Measurements from ENCODE around the gene PARVG. TPM values are rescaled to one million over a fixed set of nuclear protein-coding genes. Genes with fewer than 3 reads are reported as not detected.

Gene PARVG
- total RNA-seq, 1 experiment from 2014 or later, result 1.3 TPM

DNA sequence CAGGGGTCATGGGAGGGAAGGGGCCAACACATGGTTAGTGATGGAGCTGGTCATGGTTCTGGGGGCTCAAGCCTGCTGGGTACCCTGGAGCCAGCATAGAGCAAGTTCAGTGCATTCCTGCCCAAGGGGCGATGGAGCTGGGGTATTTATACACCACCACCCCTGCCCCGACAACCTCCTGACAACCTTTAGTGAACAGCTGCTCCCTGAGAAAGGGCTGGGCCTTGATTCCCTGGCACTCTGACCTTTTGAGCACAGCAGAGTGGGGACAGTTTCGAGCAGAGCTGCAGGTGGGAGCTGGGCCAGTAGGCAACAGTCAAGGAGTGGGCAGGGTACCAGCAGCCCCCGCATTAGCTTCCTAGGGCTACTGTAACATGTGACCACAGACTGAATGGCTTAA lies 6.0 kb downstream of the PARVG start:
- TF ChIP-seq CTCF (conservative IDR thresholded peaks at IDR 0.05), result no peak

More for the DNA sequence above, 6.0 kb downstream of the PARVG start:
- WGBS (ENCODE audit: extremely low coverage, insufficient read length, low lambda C conversion rate), result no CpG with 5 or more reads among the region's 4 CpGs
- Mint-ChIP-seq H3K27me3 (ENCODE audit: low read depth) (peaks cover 2% of the 10 kb centered on the region), H3K9me3 (no peaks in the 10 kb centered on the region), H3K36me3 (ENCODE audit: insufficient read depth in 1 of 3, low read depth in 3 of 3) (no peaks in the 10 kb centered on the region; a peak in 1 of 7 replicates), H3K4me1 (peaks cover 4 to 8% of the 10 kb centered on the region in 2 experiments), H3K4me3 (no peak overlapping the region), H3K27ac (no peak overlapping the region)
- Histone ChIP-seq H2BK12ac (ENCODE audit: insufficient read length, low read depth, low read length) (no peak overlapping the region), H3K18ac (ENCODE audit: insufficient read length, low read depth, low read length) (no peak overlapping the region), H3K23me2 (ENCODE audit: insufficient read length, low read depth, low read length, poor library complexity, severe bottlenecking) (no peaks in the 10 kb centered on the region), H3K79me1 (ENCODE audit: insufficient read depth, low read depth, low read length, poor library complexity, severe bottlenecking) (no peaks in the 10 kb centered on the region), H2BK20ac (ENCODE audit: low read depth, low read length, poor library complexity, severe bottlenecking) (no peak overlapping the region), H4K20me1 (ENCODE audit: control insufficient read depth, insufficient read depth, insufficient read length) (no peaks in the 10 kb centered on the region), H4K91ac (ENCODE audit: insufficient read length, low read depth, low read length) (no peak overlapping the region), H3K27ac (ENCODE audit: insufficient read length, low read depth, low read length) (no peak overlapping the region), H3K23ac (ENCODE audit: insufficient read length, low read depth, low read length) (no peak overlapping the region), H3K9ac (ENCODE audit: extremely low read depth, insufficient read length, low read length) (no peak overlapping the region), H3K56ac (ENCODE audit: insufficient read length, low read depth, low read length) (no peak overlapping the region), H4K5ac (ENCODE audit: insufficient read length, low read depth, low read length) (no peak overlapping the region), H3T11ph (ENCODE audit: low read length) (no peak overlapping the region), H2BK5ac (ENCODE audit: insufficient read length, low read length) (no peak overlapping the region), H3K79me2 (ENCODE audit: insufficient read depth, low read length) (no peaks in the 10 kb centered on the region), H3K14ac (ENCODE audit: insufficient read depth, low read length) (no peak overlapping the region; the same call in 1 of the 2 replicates), H3K4me1 (ENCODE audit: insufficient read depth, low read length) (no peaks in the 10 kb centered on the region), H2AFZ (ENCODE audit: low read length) (no peak overlapping the region), H3K9me3 (ENCODE audit: control insufficient read depth, low read depth, low read length) (no peaks in the 10 kb centered on the region), H3K27me3 (ENCODE audit: insufficient read depth, low read length) (no peaks in the 10 kb centered on the region), H2AK5ac (ENCODE audit: insufficient read length, low read length) (no peak overlapping the region), H4K8ac (replicated peaks; ENCODE audit: insufficient read length, low read depth, low read length) (no peak overlapping the region), H2BK15ac (ENCODE audit: low read depth, low read length) (no peak overlapping the region), H2BK120ac (ENCODE audit: low read depth, low read length, poor library complexity, severe bottlenecking) (no peak overlapping the region), H3K4me2 (ENCODE audit: insufficient read depth, insufficient read length, low read length) (no peak overlapping the region), H3K4ac (ENCODE audit: low read depth, low read length) (no peak overlapping the region)
- no peak for DNase-seq

All from H9 (cell line).